IMR-90 (cell line): ENCODE results near the gene ROBO3. TPM values are rescaled to one million over a fixed set of nuclear protein-coding genes. Genes with fewer than 3 reads are reported as not detected.

Source experiments
- ATAC-seq: fragments of 200-7000 bp; cut with Tn5 transposase; 2 replicates; pipeline ENCODE4 v1.9.1; 2020; ENCODE audit warnings: low read depth, mild to moderate bottlenecking, moderate library complexity
- BruUV-seq: library from RNA; stranded (reverse); fragments of 400-500 nt; replicated peaks from 2 replicates; lab custom pipeline; 2021; lab: Mats Ljungman, UMichigan
- CTCF ChIA-PET: fragments of 300-600 bp; formaldehyde crosslinking; extraction: SDS; loops from one replicate; lab custom pipeline; 2021; ENCODE audit warnings: antibody characterized with exemption; lab: Yijun Ruan, JAX
- POLR2A ChIA-PET: fragments of 300-600 bp; sonication (Branson Sonifier 250); formaldehyde crosslinking; loops from one replicate; lab custom pipeline; 2022; ENCODE audit warnings: antibody characterized with exemption; ENCODE audit not compliant: unreplicated experiment; lab: Charles Lee
- DNase-seq: peaks from one replicate; pipeline ENCODE4 v3.0.0; 2013
- H2AFZ ChIP-seq: replicated peaks from 2 replicates; pipeline ENCODE3; 2013; ENCODE audit warnings: low read length, mild to moderate bottlenecking; ENCODE audit not compliant: poor library complexity
- H2AK5ac ChIP-seq: 2 replicates; pipeline ENCODE4 v1.6.1; 2013; ENCODE audit warnings: low read depth, low read length, inconsistent platforms
- H2AK9ac ChIP-seq: replicated peaks from 2 replicates; pipeline ENCODE3; 2013; ENCODE audit warnings: mild to moderate bottlenecking, low read depth, low read length, moderate library complexity; ENCODE audit not compliant: poor library complexity
- H2BK120ac ChIP-seq: 2 replicates; pipeline ENCODE4 v1.6.1; 2013; ENCODE audit warnings: low read depth, low read length, inconsistent platforms
- H2BK15ac ChIP-seq: 3 replicates; pipeline ENCODE4 v1.6.1; 2013; ENCODE audit warnings: low read depth, low read length, inconsistent platforms
- H2BK20ac ChIP-seq: 2 replicates; pipeline ENCODE4 v1.6.1; 2013; ENCODE audit warnings: low read depth, mild to moderate bottlenecking, inconsistent platforms, low read length, moderate library complexity
- H2BK5ac ChIP-seq: 2 replicates; pipeline ENCODE4 v1.6.1; 2013; ENCODE audit warnings: mild to moderate bottlenecking, low read depth, low read length, inconsistent platforms; ENCODE audit not compliant: poor library complexity, severe bottlenecking
- H3K14ac ChIP-seq: replicated peaks from 2 replicates; pipeline ENCODE4 v1.6.1; 2013; ENCODE audit warnings: low read depth, low read length, inconsistent platforms
- H3K18ac ChIP-seq: 2 replicates; pipeline ENCODE4 v1.6.1; 2013; ENCODE audit warnings: low read depth, low read length, control low read depth
- H3K23ac ChIP-seq: 2 replicates; pipeline ENCODE4 v1.6.1; 2013; ENCODE audit warnings: low read depth, low read length, inconsistent platforms
- H3K27ac ChIP-seq: 2 replicates; pipeline ENCODE4 v1.5.1; 2013; ENCODE audit warnings: mild to moderate bottlenecking, control low read depth, low read length; ENCODE audit not compliant: insufficient read depth
- H3K27me3 ChIP-seq: 2 replicates; pipeline ENCODE4 v1.6.1; 2013; ENCODE audit warnings: low read length; ENCODE audit not compliant: control insufficient read depth, insufficient read depth
- H3K36me3 ChIP-seq: 2 replicates; pipeline ENCODE4 v1.6.1; 2013; ENCODE audit warnings: low read length, mixed read lengths; ENCODE audit not compliant: control insufficient read depth, insufficient read depth
- H3K4ac ChIP-seq: 2 replicates; pipeline ENCODE4 v1.6.1; 2013; ENCODE audit warnings: low read depth, low read length, inconsistent platforms
- H3K4me1 ChIP-seq: 2 replicates; pipeline ENCODE4 v1.6.1; 2013; ENCODE audit warnings: low read length, mixed read lengths; ENCODE audit not compliant: control insufficient read depth, insufficient read depth
- H3K4me2 ChIP-seq: 2 replicates; pipeline ENCODE4 v1.6.1; 2013; ENCODE audit warnings: low read depth, mild to moderate bottlenecking, control low read depth, low read length, moderate library complexity
- H3K4me3 ChIP-seq: 2 replicates; pipeline ENCODE4 v1.5.1; 2013; ENCODE audit warnings: low read depth, mild to moderate bottlenecking, control low read depth, low read length, moderate library complexity; ENCODE audit not compliant: insufficient read depth
- H3K56ac ChIP-seq: 2 replicates; pipeline ENCODE4 v1.6.1; 2013; ENCODE audit warnings: low read length, inconsistent platforms; ENCODE audit not compliant: insufficient read depth; ENCODE audit errors: extremely low read depth
- H3K79me1 ChIP-seq, 2 experiments: 2 replicates each; pipeline ENCODE4 v1.6.1; 2013; ENCODE audit warnings: low read length in 2 of 2, inconsistent platforms in 1 of 2, low read depth in 1 of 2
- H3K9ac ChIP-seq: 2 replicates; pipeline ENCODE4 v1.6.1; 2013; ENCODE audit warnings: low read depth, low read length, control low read depth
- H3K9me1 ChIP-seq: 2 replicates; pipeline ENCODE4 v1.6.1; 2013; ENCODE audit warnings: low read length, inconsistent platforms; ENCODE audit not compliant: insufficient read depth
- H3K9me3 ChIP-seq: 2 replicates; pipeline ENCODE4 v1.6.1; 2013; ENCODE audit warnings: low read length; ENCODE audit not compliant: control insufficient read depth, insufficient read depth
- H4K20me1 ChIP-seq: 2 replicates; pipeline ENCODE4 v1.6.1; 2013; ENCODE audit warnings: low read length, inconsistent platforms; ENCODE audit not compliant: insufficient read depth
- H4K5ac ChIP-seq: 2 replicates; pipeline ENCODE4 v1.6.1; 2013; ENCODE audit warnings: mild to moderate bottlenecking, low read depth, low read length, control low read depth
- H4K8ac ChIP-seq, 2 experiments: 2 replicates each; pipeline ENCODE4 v1.6.1; 2013; ENCODE audit warnings: low read depth in 2 of 2, low read length in 2 of 2, control low read depth in 1 of 2, inconsistent platforms in 1 of 2
- H4K91ac ChIP-seq: 2 replicates; pipeline ENCODE4 v1.6.1; 2013; ENCODE audit warnings: low read depth, low read length, inconsistent platforms; ENCODE audit not compliant: insufficient read depth
- NFE2L2 ChIP-seq: fragments of 150-350 bp; IDR thresholded peaks from 2 replicates; pipeline ENCODE4 v1.6.1; 2016; ENCODE audit warnings: low read depth, mild to moderate bottlenecking, low read length
- WGBS, 2 experiments: methylation state at CpG; one replicate each; pipeline versions ENCODE4 v1.1.5 to v1.1.7; 2013; ENCODE audit warnings: missing lambda C conversion rate in 2 of 2; ENCODE audit not compliant: insufficient read length in 1 of 2; ENCODE audit errors: extremely low coverage in 2 of 2; 5-methylcytosine and 5-hydroxymethylcytosine counted together
- dilution Hi-C: fragments of 300-500 bp; cut with HindIII; formaldehyde crosslinking; loops from one replicate; pipeline ENCODE4 v1.14.3; 2018; ENCODE audit warnings: low sequenced_read_pairs; ENCODE audit not compliant: unreplicated experiment
- in situ Hi-C: fragments of 300-500 bp; cut with MboI; formaldehyde crosslinking; loops from 3 replicates; pipeline ENCODE4 v1.14.3; 2019; ENCODE audit warnings: low sequenced_read_pairs, inconsistent platforms, mixed read lengths
- intact Hi-C: fragments of 100-400 bp; cut with micrococcal nuclease; formaldehyde crosslinking; loops from 2 replicates; pipeline ENCODE4 v1.10.0; 2022
- polyA plus RNA-seq, 3 experiments: library from polyadenylated mRNA; depleted of rRNA; stranded (reverse); fragments of >200 nt; gene quantifications; 2 replicates each; pipeline ENCODE4 v1.2.3, GENCODE V29; 2012; ENCODE audit warnings: low replicate concordance in 1 of 3
- total RNA-seq: library from RNA; depleted of rRNA; stranded (reverse); fragments of >200 nt; gene quantifications from 2 replicates; pipeline ENCODE4 v1.2.3, GENCODE V29; 2012
- TF ChIP-seq, protein P1 (sequence below): fragments of 150-350 bp; IDR thresholded peaks from 2 replicates; pipeline ENCODE4 v1.6.1; 2017; ENCODE audit warnings: mild to moderate bottlenecking, antibody characterized with exemption, low read length, low read depth
- TF ChIP-seq, protein P2 (sequence below): conservative IDR thresholded peaks from 2 replicates; pipeline ENCODE4 v1.5.1; 2012; ENCODE audit warnings: mild to moderate bottlenecking, low read depth, low read length, improper control_type of control experiment

ROBO3 gene
- total and polyA plus RNA-seq, 2 of the 4 experiments (the other 2 are of a cell fraction): 12.0 to 54.1 TPM

DNA sequence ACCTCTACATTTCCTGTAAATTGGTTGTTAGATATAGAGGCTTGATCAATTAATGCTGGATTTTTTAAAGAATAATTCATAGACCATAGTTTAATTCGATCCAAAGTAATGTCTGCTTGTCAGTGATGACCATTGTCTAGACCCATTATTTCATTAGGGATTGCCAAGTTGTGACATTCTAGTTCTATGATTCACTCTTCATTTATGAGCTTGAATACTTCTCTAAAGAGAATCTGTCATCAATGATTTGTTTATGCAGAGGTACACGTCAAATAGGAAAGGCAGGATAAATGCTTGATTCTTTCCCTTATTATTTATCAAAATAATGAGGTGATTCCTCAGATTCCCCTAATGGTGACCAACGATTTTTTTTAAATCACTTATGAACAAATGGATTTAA is 24.0 kb upstream of the ROBO3 start:
- H3K4me1 ChIP-seq: no peaks in the 10 kb centered on the region; the same call in 1 of the 2 replicates
- intact Hi-C loops: no loop called here
- no peak for DNase-seq
- H2BK5ac ChIP-seq: no peak overlapping the region
- no peak overlapping the region for H2AK5ac ChIP-seq
- H3K27me3 ChIP-seq: peaks cover 78% of the 10 kb centered on the region
- H2AFZ ChIP-seq: no peak overlapping the region
- BruUV-seq: no TSS peak
- POLR2A ChIA-PET: no interaction called here
- H3K36me3 ChIP-seq: no peaks in the 10 kb centered on the region
- no peak overlapping the region for H3K23ac ChIP-seq
- no peak overlapping the region for H3K27ac ChIP-seq
- H3K9ac ChIP-seq: no peak overlapping the region
- no peak overlapping the region for H4K8ac ChIP-seq
- no peak overlapping the region for H2AK9ac ChIP-seq
- no CpG with 5 or more reads among the region's 3 CpGs for WGBS, 2 experiments
- no peak overlapping the region for H4K5ac ChIP-seq
- no peaks in the 10 kb centered on the region for H3K9me3 ChIP-seq
- no peak overlapping the region for H3K56ac ChIP-seq
- in situ Hi-C loops: no loop called here
- H3K18ac ChIP-seq: no peak overlapping the region
- TF ChIP-seq, protein P1, sequence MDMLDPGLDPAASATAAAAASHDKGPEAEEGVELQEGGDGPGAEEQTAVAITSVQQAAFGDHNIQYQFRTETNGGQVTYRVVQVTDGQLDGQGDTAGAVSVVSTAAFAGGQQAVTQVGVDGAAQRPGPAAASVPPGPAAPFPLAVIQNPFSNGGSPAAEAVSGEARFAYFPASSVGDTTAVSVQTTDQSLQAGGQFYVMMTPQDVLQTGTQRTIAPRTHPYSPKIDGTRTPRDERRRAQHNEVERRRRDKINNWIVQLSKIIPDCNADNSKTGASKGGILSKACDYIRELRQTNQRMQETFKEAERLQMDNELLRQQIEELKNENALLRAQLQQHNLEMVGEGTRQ: no peak
- TF ChIP-seq, protein P2, sequence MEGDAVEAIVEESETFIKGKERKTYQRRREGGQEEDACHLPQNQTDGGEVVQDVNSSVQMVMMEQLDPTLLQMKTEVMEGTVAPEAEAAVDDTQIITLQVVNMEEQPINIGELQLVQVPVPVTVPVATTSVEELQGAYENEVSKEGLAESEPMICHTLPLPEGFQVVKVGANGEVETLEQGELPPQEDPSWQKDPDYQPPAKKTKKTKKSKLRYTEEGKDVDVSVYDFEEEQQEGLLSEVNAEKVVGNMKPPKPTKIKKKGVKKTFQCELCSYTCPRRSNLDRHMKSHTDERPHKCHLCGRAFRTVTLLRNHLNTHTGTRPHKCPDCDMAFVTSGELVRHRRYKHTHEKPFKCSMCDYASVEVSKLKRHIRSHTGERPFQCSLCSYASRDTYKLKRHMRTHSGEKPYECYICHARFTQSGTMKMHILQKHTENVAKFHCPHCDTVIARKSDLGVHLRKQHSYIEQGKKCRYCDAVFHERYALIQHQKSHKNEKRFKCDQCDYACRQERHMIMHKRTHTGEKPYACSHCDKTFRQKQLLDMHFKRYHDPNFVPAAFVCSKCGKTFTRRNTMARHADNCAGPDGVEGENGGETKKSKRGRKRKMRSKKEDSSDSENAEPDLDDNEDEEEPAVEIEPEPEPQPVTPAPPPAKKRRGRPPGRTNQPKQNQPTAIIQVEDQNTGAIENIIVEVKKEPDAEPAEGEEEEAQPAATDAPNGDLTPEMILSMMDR: no peak
- TF ChIP-seq NFE2L2: no peak
- H2BK20ac ChIP-seq: no peak overlapping the region
- CTCF ChIA-PET: no interaction called here
- H3K4me3 ChIP-seq: no peak overlapping the region
- H3K9me1 ChIP-seq: no peaks in the 10 kb centered on the region; the same call in 1 of the 2 replicates
- no peak overlapping the region for H3K4me2 ChIP-seq
- no peaks in the 10 kb centered on the region for H3K79me1 ChIP-seq
- dilution Hi-C loops: no loop called here
- H3K14ac ChIP-seq: no peak overlapping the region
- no peaks in the 10 kb centered on the region for H4K20me1 ChIP-seq
- H2BK15ac ChIP-seq: no peak overlapping the region
- no peak overlapping the region for H2BK120ac ChIP-seq
- no peak overlapping the region for H3K4ac ChIP-seq
- no peak for ATAC-seq
- H4K91ac ChIP-seq: no peak overlapping the region
